ENCODE measurements around the gene DCTD.

The DCTD gene

GRCh38 chr4:182917182-182918043, at the start of gene DCTD:
TSS of gene DCTD (minus strand) at chr4:182917386. CDS start at chr4:182915568, 1,818 bp downstream.
- in situ Hi-C loops (cut with HindIII; ENCODE audit: low pct_ligation_motif_present, low pct_unique_long_range_greater_than_20kb, low sequenced_read_pairs) = no loop called here
- peak; percentile 72 for DNase-seq

- in situ Hi-C loops (cut with HindIII; ENCODE audit: low pct_ligation_motif_present, low pct_unique_long_range_greater_than_20kb, low sequenced_read_pairs) = no loop called here
- no peak for DNase-seq
Observed at GRCh38 chr4:182960746-182961145, 43.6 kb upstream of the DCTD start.

- no peak for DNase-seq
- in situ Hi-C loops (cut with HindIII; ENCODE audit: low pct_ligation_motif_present, low pct_unique_long_range_greater_than_20kb, low sequenced_read_pairs) = no loop called here
Observed at GRCh38 chr4:182960228-182960627, 43.0 kb upstream of the DCTD start.

GRCh38 chr4:182955411-182955810, 38.2 kb upstream of the DCTD start:
- in situ Hi-C loops (cut with HindIII; ENCODE audit: low pct_ligation_motif_present, low pct_unique_long_range_greater_than_20kb, low sequenced_read_pairs) = no loop called here
- no peak for DNase-seq

- DNase-seq = no peak
- in situ Hi-C loops (cut with HindIII; ENCODE audit: low pct_ligation_motif_present, low pct_unique_long_range_greater_than_20kb, low sequenced_read_pairs) = no loop called here
Observed at GRCh38 chr4:182944484-182945213, 27.5 kb upstream of the DCTD start.

- in situ Hi-C loops (cut with HindIII; ENCODE audit: low pct_ligation_motif_present, low pct_unique_long_range_greater_than_20kb, low sequenced_read_pairs) = no loop called here
- no peak for DNase-seq
Observed at GRCh38 chr4:182939680-182940079, 22.5 kb upstream of the DCTD start.

GRCh38 chr4:182938205-182938645, 21.0 kb upstream of the DCTD start:
- peak; percentile 68 for DNase-seq
- in situ Hi-C loops (cut with HindIII; ENCODE audit: low pct_ligation_motif_present, low pct_unique_long_range_greater_than_20kb, low sequenced_read_pairs) = no loop called here

GRCh38 chr4:182937268-182938204, 20.4 kb upstream of the DCTD start:
- in situ Hi-C loops (cut with HindIII; ENCODE audit: low pct_ligation_motif_present, low pct_unique_long_range_greater_than_20kb, low sequenced_read_pairs) = no loop called here
- DNase-seq = no peak

GRCh38 chr4:182932651-182933050, 15.5 kb upstream of the DCTD start:
- DNase-seq = no peak
- in situ Hi-C loops (cut with HindIII; ENCODE audit: low pct_ligation_motif_present, low pct_unique_long_range_greater_than_20kb, low sequenced_read_pairs) = no loop called here

GRCh38 chr4:182931691-182932345, 14.6 kb upstream of the DCTD start:
- DNase-seq = no peak
- in situ Hi-C loops (cut with HindIII; ENCODE audit: low pct_ligation_motif_present, low pct_unique_long_range_greater_than_20kb, low sequenced_read_pairs) = no loop called here

- in situ Hi-C loops (cut with HindIII; ENCODE audit: low pct_ligation_motif_present, low pct_unique_long_range_greater_than_20kb, low sequenced_read_pairs) = no loop called here
- no peak for DNase-seq
Observed at GRCh38 chr4:182930889-182931288, 13.7 kb upstream of the DCTD start.

- in situ Hi-C loops (cut with HindIII; ENCODE audit: low pct_ligation_motif_present, low pct_unique_long_range_greater_than_20kb, low sequenced_read_pairs) = no loop called here
Observed at GRCh38 chr4:182929296-182929695, 12.1 kb upstream of the DCTD start.

GRCh38 chr4:182928061-182928460, 10.9 kb upstream of the DCTD start:
- DNase-seq = no peak
- in situ Hi-C loops (cut with HindIII; ENCODE audit: low pct_ligation_motif_present, low pct_unique_long_range_greater_than_20kb, low sequenced_read_pairs) = no loop called here

More at GRCh38 chr4:182929296-182929695, 12.1 kb upstream of the DCTD start:
- DNase-seq = peak; percentile 66

GRCh38 chr4:182927505-182927904, 10.3 kb upstream of the DCTD start:
- DNase-seq = no peak
- in situ Hi-C loops (cut with HindIII; ENCODE audit: low pct_ligation_motif_present, low pct_unique_long_range_greater_than_20kb, low sequenced_read_pairs) = no loop called here

GRCh38 chr4:182925855-182926254, 8.7 kb upstream of the DCTD start:
- in situ Hi-C loops (cut with HindIII; ENCODE audit: low pct_ligation_motif_present, low pct_unique_long_range_greater_than_20kb, low sequenced_read_pairs) = no loop called here
- DNase-seq = no peak

- in situ Hi-C loops (cut with HindIII; ENCODE audit: low pct_ligation_motif_present, low pct_unique_long_range_greater_than_20kb, low sequenced_read_pairs) = no loop called here
- DNase-seq = peak; percentile 70
Observed at GRCh38 chr4:182925298-182925757, 8.1 kb upstream of the DCTD start.

GRCh38 chr4:182924497-182924896, 7.3 kb upstream of the DCTD start:
- DNase-seq = no peak
- in situ Hi-C loops (cut with HindIII; ENCODE audit: low pct_ligation_motif_present, low pct_unique_long_range_greater_than_20kb, low sequenced_read_pairs) = no loop called here

- DNase-seq = no peak
- in situ Hi-C loops (cut with HindIII; ENCODE audit: low pct_ligation_motif_present, low pct_unique_long_range_greater_than_20kb, low sequenced_read_pairs) = no loop called here
Observed at GRCh38 chr4:182923796-182924340, 6.7 kb upstream of the DCTD start.

Data from ACHN (cell line).